GM18867 (cell line): ENCODE measurements around the gene TAF4.

ENCODE experiments used
- ATAC-seq: cut with Tn5 transposase; IDR thresholded peaks from one replicate; pipeline ENCODE4 v1.9.1; 2021; ENCODE audit warnings: mild to moderate bottlenecking, moderate library complexity; ENCODE audit not compliant: unreplicated experiment

TAF4 gene

DNA sequence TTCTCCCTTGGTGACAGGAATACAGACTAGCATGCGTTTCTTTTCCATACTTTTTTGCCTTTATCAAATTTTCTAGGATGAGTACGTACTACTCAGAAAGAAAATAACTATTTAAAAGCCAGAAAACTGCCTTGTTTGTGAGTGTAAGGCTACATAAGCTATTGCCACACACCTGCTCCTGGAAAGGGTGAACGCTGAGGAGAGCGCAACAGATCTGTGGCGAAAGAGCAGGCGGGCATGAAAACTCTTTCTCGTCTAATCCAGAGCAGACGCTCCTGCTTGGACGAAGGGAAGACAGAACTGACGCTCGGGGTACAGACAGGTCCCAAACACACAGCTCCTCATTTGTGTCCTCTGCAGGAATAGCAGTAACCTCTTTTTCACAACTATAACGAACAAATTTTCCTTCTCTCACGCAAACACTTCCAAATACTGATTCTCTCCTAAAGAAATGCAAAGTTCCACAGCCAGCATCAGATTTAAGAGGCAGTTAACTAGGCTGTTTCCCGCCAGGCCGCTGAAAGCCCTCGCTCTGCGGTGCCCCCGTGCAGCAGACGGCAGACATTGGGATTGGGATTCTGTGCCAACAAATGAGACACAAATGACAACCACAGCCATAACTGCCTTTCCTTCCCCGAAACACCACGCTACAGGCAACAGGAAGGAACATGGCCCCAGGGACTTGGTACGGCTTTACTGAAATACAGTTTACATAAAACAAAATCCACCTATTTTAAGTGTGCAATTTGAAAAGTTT is 20.0 kb downstream of the TAF4 start:
- no peak for ATAC-seq

DNA sequence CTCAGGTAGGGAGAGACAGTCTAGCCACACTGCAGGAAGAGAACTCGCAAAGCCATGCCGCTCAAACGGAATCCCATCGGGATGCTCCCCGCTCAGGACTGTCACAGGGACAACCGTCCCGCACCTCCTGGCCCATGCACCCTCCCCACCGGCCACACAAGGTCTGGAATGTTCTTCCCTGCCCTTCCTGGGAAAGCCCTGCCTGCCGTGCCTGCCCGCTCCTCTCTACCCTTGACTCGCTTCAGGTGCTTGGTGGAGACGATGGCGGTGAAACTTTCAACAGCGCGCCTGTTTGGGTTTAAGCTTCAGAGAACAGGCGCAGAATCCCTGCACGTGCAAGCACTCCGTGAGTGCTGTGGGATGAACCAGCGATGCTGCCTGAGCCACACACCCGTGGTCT is 20.6 kb downstream of the TAF4 start:
- ATAC-seq: no peak

DNA sequence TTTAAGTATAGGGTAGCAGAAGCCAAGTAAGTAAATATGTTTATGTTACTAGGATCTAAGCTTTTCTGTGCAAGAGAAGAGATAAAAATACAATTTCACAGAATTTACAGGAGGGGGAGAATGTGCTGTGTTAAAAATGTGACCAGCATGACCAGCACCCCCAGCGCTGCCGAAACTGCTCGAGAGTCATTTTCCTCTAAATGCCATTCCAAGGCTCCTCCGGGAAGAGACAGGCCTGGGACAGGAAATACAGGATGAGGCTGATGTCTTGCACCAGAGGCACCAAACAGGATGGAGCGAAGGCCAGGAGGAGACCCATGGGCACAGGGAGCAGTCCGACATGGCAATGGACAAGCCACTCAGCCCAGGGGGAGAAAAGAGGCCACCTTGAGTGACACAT is 21.1 kb downstream of the TAF4 start:
- no peak for ATAC-seq

DNA sequence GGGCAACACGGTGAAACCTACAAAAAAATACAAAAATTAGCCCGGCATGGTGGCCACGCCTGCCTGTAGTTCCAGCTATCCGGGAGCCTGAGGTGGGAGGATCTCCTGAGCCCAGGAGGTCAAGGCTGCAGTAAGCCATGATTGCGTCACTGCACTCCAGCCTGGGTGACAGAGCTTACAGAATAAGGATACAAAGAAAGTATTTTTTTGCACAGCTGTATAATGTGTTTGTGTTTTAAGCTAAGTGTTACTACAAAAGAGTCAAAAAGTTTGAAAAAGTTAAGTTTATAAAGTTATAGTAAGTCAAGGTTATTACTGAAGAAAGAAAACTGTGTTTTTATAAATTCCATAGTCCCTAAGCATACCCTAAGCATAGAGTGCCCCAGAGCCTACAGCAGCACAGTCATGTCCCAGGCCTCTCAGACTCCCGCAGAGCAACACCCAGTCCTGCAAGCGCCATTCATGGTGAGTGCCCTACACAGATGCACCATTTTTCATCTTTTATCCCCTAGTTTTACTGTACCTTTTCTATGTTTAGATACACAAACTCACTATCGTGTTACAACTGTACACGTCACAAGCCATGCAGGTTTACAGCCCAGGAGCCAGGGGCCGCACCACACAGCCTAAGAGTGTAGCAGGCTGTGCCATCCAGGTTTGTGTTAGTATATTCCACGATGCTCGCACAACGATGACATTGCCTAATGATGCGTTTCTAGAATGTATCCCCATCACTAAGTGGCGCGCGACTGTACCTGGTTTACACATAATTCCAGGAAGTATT is 22.4 kb downstream of the TAF4 start:
- no peak for ATAC-seq

DNA sequence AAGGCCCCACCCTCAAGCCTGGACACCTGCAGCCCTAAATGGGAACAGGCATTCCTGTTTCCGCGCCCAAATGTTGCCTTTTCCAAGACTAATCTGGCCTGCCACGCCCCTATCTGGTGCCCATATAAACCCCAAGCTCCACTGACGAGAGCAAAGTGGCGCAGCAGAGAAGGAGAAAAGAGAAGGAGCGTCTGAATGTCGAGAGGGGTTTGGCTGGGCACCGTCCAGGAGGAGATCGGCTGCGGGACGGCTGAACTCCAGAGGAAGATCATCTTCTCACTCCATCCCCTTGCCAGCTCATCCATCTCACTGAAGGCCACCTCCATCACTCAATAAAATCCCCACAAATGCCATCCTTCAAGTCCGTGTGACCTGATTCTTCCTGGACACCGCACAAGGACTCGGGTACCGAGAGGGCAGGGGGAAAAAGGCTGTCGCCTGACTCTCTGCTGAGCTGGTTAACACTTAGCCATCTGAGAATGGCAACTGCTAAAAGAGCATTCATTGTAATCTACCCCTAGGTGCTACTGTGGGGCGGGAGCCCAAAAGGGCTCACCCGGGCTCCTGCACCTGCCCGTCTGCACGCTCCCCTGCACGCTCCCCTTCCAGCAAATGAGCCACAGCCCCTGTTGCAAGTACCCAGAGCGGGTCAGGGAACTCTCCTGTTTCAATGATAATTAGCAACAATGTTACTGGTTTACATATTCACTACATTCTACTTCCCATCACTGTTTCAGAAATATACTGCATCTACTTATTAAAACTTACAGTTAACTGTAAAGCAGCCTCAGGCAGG is 23.5 kb downstream of the TAF4 start:
- ATAC-seq: no peak

DNA sequence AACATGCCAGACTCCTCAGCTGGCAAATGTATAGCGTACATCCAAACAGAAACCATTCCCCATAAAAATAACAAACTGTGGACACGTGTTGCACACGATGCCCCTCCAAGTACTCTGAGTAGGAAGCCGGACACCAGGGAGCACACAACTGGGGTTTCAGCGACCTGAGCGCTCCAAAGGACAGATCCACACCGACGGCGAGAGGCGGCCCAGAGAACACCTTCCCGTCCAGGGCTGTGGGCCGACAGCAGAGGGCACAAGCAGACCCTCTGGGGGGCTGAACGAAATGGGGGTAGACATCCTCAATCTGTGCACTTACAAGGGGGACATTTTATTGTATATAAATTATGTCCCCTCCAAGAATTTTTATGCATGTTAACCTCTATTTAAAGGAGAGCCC is 24.7 kb downstream of the TAF4 start:
- ATAC-seq: no peak

DNA sequence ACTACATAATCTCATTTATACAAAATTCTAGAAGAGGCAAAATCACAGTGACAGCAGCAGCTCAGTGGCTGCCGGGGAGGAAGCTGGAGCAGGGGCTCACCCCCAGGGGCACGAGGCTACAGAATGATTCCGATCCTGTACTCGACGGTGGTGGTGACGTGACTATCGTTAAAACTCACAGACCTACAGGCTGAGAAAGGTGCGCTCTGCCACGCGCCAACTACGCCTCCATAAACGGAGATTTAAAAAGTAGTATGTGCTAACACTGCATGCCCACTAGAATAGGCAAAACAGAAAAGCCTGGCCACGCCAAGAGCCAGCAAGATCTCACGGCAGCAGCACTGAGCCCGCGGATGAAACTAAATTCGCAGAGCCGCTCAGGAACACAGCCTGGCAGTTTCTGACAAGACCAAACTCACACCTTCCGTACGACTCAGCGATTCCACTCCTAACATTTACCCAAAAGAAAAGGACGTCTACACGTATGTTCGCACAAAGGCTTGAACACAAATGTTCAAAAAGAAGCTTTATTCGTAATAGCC is 25.2 kb downstream of the TAF4 start:
- no peak for ATAC-seq

DNA sequence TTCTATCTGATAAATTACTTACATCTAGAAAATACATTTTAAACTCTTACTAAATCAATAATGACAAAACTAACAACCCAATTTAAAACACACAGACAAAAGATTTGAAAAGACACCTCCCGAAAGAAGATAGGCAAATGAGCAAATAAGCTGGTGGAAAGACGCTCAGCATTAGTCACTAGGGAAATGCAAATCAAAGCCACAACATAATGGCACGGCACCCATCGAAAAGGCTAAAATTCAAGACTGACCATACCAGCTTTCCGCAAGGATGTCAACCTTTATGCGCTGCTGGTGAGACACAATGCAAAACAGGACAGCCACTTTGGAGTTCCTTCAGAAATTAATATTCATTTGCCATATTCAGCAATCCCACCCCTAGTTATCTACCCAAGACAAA is 25.9 kb downstream of the TAF4 start:
- ATAC-seq: no peak

DNA sequence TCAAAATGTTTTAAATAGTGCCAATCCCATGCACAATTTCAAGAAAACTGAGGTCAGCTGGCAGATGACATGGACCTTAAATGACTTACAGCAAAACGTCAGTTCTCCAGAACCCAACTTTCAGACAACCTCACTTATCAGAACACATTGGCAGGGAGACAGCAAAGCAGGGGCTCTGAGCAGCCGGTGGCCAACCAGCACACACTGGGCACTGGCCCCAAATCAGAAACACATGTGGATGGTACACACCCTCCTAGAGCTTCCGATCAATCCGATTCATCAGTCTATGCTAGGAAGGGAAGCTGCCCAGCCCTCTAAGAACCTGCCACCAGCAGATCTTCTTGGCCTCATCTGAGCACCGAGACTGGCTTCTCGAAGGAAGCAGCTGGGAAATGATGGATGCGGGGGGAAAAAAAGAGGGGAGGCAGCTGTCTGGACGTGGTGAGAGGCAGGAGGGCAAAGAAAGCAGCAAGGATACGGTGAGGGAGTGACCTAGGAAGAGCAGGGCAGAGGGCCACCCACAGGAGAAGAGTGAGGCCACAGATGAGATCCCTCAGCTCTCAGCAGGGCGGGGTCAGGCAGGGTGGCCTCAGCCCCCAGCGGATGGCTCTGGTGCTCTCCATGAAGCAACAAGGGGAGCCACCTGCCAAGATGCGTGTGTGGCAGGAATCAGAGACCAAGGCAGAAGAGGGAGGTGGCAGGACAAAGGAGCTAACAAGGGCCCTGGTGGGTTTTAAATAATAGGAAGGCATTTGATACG is 32.9 kb downstream of the TAF4 start:
- ATAC-seq: no peak

DNA sequence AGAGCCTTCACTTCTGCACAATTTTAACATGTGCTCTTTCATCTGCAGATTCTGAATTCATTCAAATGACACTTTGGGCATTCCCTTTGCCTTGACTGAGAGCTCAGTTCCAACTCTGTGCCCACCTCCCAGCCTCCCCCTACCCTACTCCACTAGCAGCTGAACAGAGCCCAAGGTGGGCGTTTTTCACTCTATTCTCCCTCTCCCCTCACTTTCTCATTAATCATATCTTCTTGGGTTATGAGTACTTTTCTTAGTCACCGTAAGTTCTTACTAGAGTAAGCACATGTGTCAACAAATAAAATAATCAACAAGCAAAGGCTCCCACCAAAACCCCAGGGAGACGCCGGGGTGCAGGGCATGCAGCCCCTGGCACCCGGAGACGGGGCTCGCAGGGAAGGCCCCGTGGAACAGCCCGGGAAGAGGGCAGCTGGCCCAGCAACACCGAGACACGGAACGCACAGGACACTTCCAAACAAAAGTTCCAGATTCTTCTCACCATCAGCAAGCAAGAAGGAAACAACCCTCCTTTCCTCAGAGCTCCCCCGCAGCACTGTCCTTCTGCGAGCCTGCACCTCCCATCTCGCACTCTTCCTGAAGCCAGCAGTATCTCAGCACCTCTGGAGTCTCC is 34.1 kb downstream of the TAF4 start:
- ATAC-seq: no peak

DNA sequence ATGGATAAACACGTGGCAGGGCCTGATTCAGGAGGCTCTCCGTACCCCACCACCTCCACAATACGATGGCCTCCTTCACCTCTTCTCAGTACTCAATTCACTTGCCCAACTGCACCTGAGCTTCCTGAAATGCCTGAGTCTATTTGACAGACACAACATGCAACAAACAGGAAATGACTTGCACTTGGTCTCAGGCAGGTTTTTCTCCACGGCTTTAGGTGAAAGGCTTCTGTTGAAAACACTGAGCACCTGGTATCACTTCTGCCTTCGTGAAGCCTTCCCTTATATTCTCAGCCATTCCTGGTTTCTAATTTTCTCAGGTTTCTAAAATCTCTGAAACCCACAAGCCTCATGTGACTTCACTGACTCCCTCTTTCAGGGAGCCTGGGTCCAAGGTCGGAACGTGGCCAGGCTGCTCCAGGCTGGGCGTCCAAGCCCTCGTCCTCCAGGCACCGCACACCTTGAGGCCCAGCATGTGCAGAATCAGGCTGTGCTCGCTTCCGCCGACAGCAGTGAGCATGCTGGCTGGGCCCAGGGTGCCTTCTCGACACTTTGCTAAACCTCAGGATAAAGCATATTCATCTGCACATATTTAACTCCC is 34.7 kb downstream of the TAF4 start:
- no peak for ATAC-seq

DNA sequence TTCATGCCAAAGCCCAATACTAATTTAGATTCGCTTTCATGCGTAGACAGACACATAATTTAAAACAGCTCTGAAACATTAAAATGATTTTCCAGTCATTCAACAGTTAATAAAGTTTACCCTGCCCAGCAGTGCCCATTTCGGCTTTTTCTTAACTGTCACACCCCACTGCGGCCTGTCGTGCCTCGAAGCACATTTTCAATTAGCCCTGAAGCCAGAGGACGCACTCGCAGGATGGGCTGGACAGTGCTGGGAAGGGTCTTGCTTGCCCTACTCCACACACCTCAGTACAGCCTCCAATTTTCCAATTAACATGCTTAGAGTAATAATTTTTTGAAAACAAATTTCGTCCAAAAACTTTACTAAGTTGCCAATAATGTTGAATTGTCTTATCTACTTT is 35.3 kb downstream of the TAF4 start:
- ATAC-seq: no peak

DNA sequence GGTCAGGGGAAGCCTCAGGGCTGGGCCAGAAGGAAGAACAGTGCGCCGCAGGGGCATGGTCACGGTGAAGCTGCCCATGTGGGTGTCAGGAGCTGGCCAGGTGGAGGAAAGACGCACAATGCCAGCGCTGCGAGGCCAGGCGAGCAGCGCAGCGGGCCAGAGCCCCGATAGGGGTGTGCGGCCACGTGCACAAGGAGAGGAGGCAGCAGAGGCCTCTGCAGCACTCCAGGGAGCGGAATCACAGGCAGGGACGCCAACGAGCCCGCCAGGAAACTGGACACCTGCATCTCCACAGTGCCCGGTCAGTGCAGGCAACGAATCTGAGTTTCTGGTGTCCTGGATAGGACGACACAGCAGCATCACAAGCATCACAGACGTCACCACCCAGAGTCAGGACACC is 35.7 kb downstream of the TAF4 start:
- no peak for ATAC-seq

DNA sequence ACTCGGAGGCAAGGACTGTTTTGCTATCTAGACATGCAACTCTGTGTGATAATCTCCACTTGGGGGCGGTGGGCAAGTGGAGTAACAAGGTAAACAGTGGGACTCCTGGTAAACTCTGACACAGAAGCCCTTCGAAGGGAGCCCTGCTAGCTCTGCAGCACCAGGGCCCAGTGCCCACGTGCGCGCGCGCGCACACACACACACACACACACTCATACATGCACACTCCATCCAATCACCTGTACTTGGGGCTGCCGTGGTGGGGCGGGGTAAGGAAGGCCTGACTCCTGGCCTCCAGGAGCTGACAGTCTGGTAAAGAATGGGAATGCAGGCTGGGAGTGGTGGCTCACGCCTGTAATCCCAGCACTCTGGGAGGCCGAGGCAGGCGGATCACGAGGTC is 36.4 kb downstream of the TAF4 start:
- ATAC-seq: no peak

DNA sequence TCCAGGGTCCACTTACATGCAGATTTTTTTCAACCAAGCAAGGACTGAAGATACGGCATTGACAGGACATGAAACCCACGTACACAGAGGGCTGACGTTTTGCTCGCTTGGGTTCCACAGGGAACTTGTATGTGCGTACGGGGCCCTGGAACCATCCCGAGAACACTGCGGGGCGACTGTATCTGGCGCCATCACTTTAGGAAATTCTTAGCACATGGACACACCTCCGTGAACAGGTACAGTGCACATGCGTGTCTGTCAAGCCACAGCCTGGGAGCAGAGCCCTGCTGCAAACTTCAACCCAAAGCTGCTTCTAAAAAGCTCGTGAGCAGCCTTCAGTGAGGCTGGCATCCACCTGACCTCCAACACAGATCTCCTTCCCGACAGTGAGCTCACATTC is 37.3 kb downstream of the TAF4 start:
- no peak for ATAC-seq

DNA sequence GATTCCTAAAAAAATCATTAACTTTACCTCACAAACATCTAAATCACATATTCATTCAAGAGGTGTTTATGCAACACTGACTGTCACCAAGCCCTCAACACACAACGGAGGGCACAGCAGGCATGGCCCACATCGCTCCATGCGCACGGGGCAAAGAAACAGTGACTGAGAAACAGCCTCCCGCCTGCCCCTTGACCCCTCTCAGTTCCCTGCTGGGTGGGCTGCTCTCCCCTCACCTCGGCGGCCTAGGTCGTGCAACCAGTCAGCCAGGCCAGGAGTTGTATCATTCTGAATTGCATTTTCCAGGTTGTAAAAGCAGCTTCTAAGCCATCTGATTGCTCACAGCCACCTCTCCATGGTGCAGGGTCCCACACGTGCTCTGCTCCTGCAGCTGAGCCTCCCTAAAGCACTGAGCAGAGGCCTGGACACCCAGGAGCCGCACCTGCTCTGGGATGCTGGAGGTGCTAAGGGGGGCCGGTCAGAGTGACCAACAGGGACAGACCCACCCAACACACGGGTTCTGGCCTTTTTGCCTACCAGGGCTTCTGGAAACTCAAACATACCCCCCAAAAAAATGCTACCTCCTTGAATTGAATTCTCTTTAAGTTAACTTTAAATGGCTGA is 37.9 kb downstream of the TAF4 start:
- no peak for ATAC-seq

DNA sequence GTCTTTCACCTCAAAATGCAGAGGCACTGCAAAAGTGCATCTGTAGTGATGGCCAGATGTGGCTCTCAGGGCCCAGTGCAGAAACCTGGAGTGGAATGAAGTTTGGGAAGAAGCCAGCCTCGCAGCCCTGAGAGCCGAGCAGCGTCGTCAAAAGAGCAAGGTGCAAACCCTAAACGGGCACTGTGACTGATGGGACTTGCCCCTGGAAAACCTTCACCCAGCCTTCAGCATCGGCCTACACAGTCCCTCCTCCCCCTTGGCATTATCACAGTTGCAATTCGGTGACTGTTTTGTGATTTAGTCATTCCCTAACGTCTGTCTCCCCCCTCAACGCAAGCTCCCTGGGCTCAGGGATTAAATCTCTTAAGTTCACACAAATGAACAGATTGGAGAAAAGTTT is 38.6 kb downstream of the TAF4 start:
- no peak for ATAC-seq

DNA sequence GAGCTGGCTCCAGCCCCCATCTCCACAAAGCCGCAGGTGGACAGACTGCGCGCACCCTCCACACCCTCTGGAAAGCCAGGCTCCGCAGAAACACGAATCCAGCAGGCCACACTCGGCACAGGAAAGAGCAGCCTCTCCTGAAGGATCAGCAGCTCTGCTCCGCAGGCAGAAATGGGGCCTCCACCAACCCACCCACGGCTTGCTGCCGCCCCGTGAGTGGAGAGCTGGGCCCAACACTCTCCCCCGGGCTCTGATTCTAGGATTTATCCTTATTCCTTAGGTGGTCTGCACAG is 39.2 kb downstream of the TAF4 start:
- no peak for ATAC-seq

DNA sequence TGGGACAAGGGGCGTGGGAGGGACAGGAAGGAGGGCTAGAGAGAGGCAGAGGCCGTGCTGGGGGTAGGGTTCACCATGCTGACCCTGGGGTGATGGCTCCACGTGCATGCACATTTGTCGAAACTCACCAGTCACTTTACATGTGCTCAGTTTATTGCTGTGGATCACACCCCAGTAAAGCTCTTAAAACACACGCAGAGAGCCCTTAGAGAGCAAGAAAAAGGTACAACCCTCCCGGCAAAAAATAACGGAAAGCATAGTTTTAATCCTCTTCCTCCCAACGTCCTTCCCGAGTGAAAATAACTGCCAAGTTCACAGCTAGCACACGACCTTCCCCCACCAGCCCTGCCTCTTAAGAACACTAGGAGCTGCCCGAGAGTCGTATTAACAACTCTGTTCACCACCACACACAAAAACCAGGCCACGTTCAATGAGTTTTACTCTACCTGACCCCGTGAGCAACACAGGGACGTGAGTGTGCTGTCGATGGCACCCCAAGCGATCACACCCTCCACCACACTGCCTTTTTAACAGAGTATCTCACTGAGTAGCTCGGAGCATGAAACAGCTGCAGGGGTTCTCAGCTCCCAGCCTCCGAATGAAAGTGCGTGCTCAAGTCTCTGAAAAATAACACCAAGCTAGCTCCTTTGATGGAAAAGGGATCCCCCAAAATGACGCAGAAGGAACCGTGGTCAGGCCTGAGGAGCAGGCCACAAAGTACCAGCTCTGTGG is 39.7 kb downstream of the TAF4 start:
- ATAC-seq: no peak
